GM12878 (cell line): ENCODE results near the gene NOS3. TPM values are rescaled to one million over a fixed set of nuclear protein-coding genes. Genes with fewer than 3 reads are reported as not detected.

Experiments
- ATAC-seq: fragments of 200-7000 bp; cut with Tn5 transposase; 3 replicates; pipeline ENCODE4 v1.9.1; 2020; ENCODE audit warnings: mild to moderate bottlenecking, moderate library complexity
- BruUV-seq: library from RNA; stranded (reverse); fragments of 400-500 nt; replicated peaks from 2 replicates; lab custom pipeline; 2021; lab: Mats Ljungman, UMichigan
- CTCF ChIA-PET: fragments of 300-600 bp; sonication (Branson Sonifier 250); formaldehyde crosslinking; extraction: SDS; loops from one replicate; lab custom pipeline; 2021; ENCODE audit warnings: inconsistent platforms; lab: Yijun Ruan, JAX
- POLR2A ChIA-PET: fragments of 350-600 bp; formaldehyde crosslinking; extraction: SDS; loops from one replicate; lab custom pipeline; 2021; ENCODE audit warnings: inconsistent platforms; lab: Charles Lee
- RAD21 ChIA-PET: fragments of 300-600 bp; sonication (Branson Sonifier 250); formaldehyde crosslinking; loops from one replicate; lab custom pipeline; 2023; ENCODE audit warnings: antibody characterized with exemption; ENCODE audit not compliant: unreplicated experiment; lab: Charles Lee
- SMC1A ChIA-PET: fragments of 300-600 bp; sonication (Branson Sonifier 250); formaldehyde crosslinking; loops from one replicate; lab custom pipeline; 2023; ENCODE audit not compliant: unreplicated experiment, uncharacterized antibody; lab: Charles Lee
- DNase-seq: peaks from one replicate; pipeline ENCODE4 v3.0.0-alpha.2; 2011; ENCODE audit warnings: low read depth, low spot score
- FAIRE-seq: peaks from 3 replicates; lab custom pipeline; 2011; peaks lifted over from hg19 to GRCh38; lab: Jason Lieb, UNC
- H2AFZ ChIP-seq: 2 replicates; pipeline ENCODE4 v1.6.0; 2011; ENCODE audit warnings: low read depth, low read length, control low read depth; ENCODE audit not compliant: control insufficient read depth
- H3K27ac ChIP-seq: 2 replicates; pipeline ENCODE4 v1.5.1; 2011; ENCODE audit warnings: control low read depth; ENCODE audit not compliant: control insufficient read depth, insufficient read depth
- H3K27me3 ChIP-seq, 2 experiments: replicated peaks in 1 of 2; 2 replicates each; pipeline versions ENCODE4 v1.6.0 to v1.6.1; 2011; ENCODE audit warnings: low read length in 1 of 2; ENCODE audit not compliant: control insufficient read depth in 2 of 2, insufficient read depth in 2 of 2
- H3K36me3 ChIP-seq, 2 experiments: 2 replicates each; pipeline ENCODE4 v1.5.1; 2011; ENCODE audit warnings: low read length in 1 of 2; ENCODE audit not compliant: control insufficient read depth in 2 of 2, insufficient read depth in 2 of 2
- H3K4me1 ChIP-seq: 2 replicates; pipeline ENCODE4 v1.6.1; 2011; ENCODE audit warnings: mild to moderate bottlenecking, low read length, moderate library complexity, mixed read lengths; ENCODE audit not compliant: control insufficient read depth, insufficient read depth
- H3K4me2 ChIP-seq: 2 replicates; pipeline ENCODE4 v1.6.0; 2011; ENCODE audit warnings: control low read depth; ENCODE audit not compliant: control insufficient read depth, insufficient read depth
- H3K4me3 ChIP-seq: fragments of 200-600 bp; sonication (generic); 2 replicates; pipeline ENCODE4 v1.5.1; 2016
- H3K79me2 ChIP-seq: 2 replicates; pipeline ENCODE4 v1.6.0; 2011; ENCODE audit warnings: low read length; ENCODE audit not compliant: control insufficient read depth, insufficient read depth
- H3K9ac ChIP-seq: 2 replicates; pipeline ENCODE4 v1.8.0; 2011; ENCODE audit warnings: low read length, control low read depth, mixed read lengths; ENCODE audit not compliant: control insufficient read depth, insufficient read depth
- H3K9me3 ChIP-seq: replicated peaks from 3 replicates; pipeline ENCODE4 v1.5.1; 2011; ENCODE audit warnings: mild to moderate bottlenecking, low read length; ENCODE audit not compliant: control insufficient read depth, insufficient read depth
- H4K20me1 ChIP-seq: 2 replicates; pipeline ENCODE4 v1.6.0; 2011; ENCODE audit not compliant: control insufficient read depth, insufficient read depth
- DPF2 ChIP-seq: fragments of 450-650 bp; IDR thresholded peaks from 2 replicates; pipeline ENCODE4 v1.6.1; 2017; ENCODE audit warnings: mild to moderate bottlenecking
- ESRRA ChIP-seq: IDR thresholded peaks from 2 replicates; pipeline ENCODE4 v1.6.1; 2012; ENCODE audit warnings: mild to moderate bottlenecking, low read length, improper control_type of control experiment
- MEF2A ChIP-seq: IDR thresholded peaks from 2 replicates; pipeline ENCODE4 v1.6.1; 2011; ENCODE audit warnings: low read depth, mild to moderate bottlenecking, low read length, moderate library complexity; ENCODE audit not compliant: insufficient read depth
- ZBED1 ChIP-seq: IDR thresholded peaks from 2 replicates; pipeline ENCODE4 v1.6.1; 2016; ENCODE audit warnings: borderline replicate concordance
- WGBS: methylation state at CpG from one replicate; pipeline ENCODE4 v1.1.6; 2016; ENCODE audit warnings: low lambda C conversion rate; ENCODE audit not compliant: insufficient replicate concordance, insufficient coverage; ENCODE audit errors: missing lambda C conversion rate; 5-methylcytosine and 5-hydroxymethylcytosine counted together
- in situ Hi-C: fragments of 300-500 bp; cut with MboI; formaldehyde crosslinking; loops from 9 replicates; pipeline ENCODE4 v1.14.3; 2018; ENCODE audit warnings: mixed read lengths
- intact Hi-C: fragments of 100-400 bp; cut with micrococcal nuclease; formaldehyde crosslinking; loops from one replicate; pipeline ENCODE4 v1.14.2; 2022; ENCODE audit not compliant: unreplicated experiment
- polyA plus RNA-seq, 11 experiments: library from polyadenylated mRNA; depleted of rRNA in 4 of 11; unstranded in 6 of 11; stranded (reverse) in 5 of 11; fragments of >200 nt; fragmentation: Nextera tagmentation in 4 of 11; fragmentation: Illumina TruSeq in 1 of 11; extraction: Ambion mirVana in 4 of 11; extraction: Trizol in 1 of 11; gene quantifications; 1 replicate in 1 of 11; 2 replicates in 10 of 11; pipeline versions ENCODE4 v1.2.1 to v1.2.3, GENCODE V29; 2011 to 2016; ENCODE audit warnings: inconsistent platforms in 2 of 11, missing spikeins in 2 of 11, low read depth in 1 of 11
- total RNA-seq, 4 experiments: library from RNA; depleted of rRNA in 3 of 4; stranded (reverse); fragments of >200 nt in 3 of 4; fragmentation: Illumina TruSeq in 1 of 4; extraction: Trizol in 1 of 4; gene quantifications; 2 replicates each; pipeline versions ENCODE4 v1.2.1 to v1.2.3, GENCODE V29; 2013 to 2021
- TF ChIP-seq, protein P1 (sequence below), 3 experiments: IDR thresholded peaks in 2 of 3; conservative IDR thresholded peaks in 1 of 3; 2 replicates each; pipeline ENCODE4 v1.5.1; 2011; ENCODE audit warnings: low read depth in 3 of 3, low read length in 3 of 3, mild to moderate bottlenecking in 3 of 3, control low read depth in 2 of 3, moderate library complexity in 2 of 3, inconsistent platforms in 1 of 3, mixed read lengths in 1 of 3; ENCODE audit not compliant: control insufficient read depth in 2 of 3, insufficient read depth in 1 of 3; ENCODE audit errors: extremely low read depth in 1 of 3
- TF ChIP-seq, protein P2 (sequence below): fragments of 450-650 bp; IDR thresholded peaks from 2 replicates; pipeline ENCODE4 v1.6.1; 2018; ENCODE audit warnings: mild to moderate bottlenecking, low read depth, moderate library complexity; ENCODE audit not compliant: partially characterized antibody

The NOS3 gene
- total and polyA plus RNA-seq, 10 of the 15 experiments (the other 5 are each of a cell fraction or from before 2014, with no cell fraction given) = 0.06 to 0.92 (median 0.30) TPM; not detected in 3

DNA sequence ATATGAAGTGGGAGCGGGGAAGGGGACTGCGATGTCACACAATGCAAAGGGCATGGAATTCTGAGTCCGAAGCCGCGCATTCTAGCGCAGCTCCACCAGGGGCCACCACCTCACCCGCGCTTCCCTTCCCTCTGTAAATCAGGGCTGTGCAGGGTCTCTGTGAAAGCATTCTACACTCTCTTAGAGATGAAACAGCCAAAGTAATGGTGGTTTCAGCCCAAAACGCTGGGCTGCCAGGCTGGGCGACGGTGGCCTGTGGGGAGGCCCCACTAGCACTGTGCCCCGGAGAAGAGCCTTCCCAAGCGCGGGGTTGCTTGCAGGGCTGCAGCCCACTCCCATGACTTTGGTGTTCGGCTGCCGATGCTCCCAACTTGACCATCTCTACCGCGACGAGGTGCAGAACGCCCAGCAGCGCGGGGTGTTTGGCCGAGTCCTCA lies 22.1 kb downstream of the NOS3 start:
- intact Hi-C loops (loop anchor here (5.0 kb wide), 1 partner anchor 99 kb away; no protein-coding TSS in a partner anchor), in situ Hi-C loops (no loop called here)
- Histone ChIP-seq H3K27me3 (no peaks in the 10 kb centered on the region; a peak in 1 of 4 replicates), H3K27ac (no peak overlapping the region), H4K20me1 (no peaks in the 10 kb centered on the region), H3K4me3 (no peak overlapping the region), H3K79me2 (no peaks in the 10 kb centered on the region), H3K4me2 (no peak overlapping the region), H3K4me1 (peaks cover 6% of the 10 kb centered on the region), H3K9me3 (no peaks in the 10 kb centered on the region), H3K9ac (no peak overlapping the region), H3K36me3 (no peaks in the 10 kb centered on the region), H2AFZ (no peak overlapping the region)
- no peak for FAIRE-seq
- ATAC-seq = no peak
- ChIA-PET SMC1A (no interaction called here), RAD21 (no interaction called here), POLR2A (no interaction called here), CTCF (interaction anchor here (1.1 kb wide), 1 partner anchor 136 kb away, joined by 3 read pairs; no protein-coding TSS in a partner anchor)
- TF ChIP-seq, protein P1, sequence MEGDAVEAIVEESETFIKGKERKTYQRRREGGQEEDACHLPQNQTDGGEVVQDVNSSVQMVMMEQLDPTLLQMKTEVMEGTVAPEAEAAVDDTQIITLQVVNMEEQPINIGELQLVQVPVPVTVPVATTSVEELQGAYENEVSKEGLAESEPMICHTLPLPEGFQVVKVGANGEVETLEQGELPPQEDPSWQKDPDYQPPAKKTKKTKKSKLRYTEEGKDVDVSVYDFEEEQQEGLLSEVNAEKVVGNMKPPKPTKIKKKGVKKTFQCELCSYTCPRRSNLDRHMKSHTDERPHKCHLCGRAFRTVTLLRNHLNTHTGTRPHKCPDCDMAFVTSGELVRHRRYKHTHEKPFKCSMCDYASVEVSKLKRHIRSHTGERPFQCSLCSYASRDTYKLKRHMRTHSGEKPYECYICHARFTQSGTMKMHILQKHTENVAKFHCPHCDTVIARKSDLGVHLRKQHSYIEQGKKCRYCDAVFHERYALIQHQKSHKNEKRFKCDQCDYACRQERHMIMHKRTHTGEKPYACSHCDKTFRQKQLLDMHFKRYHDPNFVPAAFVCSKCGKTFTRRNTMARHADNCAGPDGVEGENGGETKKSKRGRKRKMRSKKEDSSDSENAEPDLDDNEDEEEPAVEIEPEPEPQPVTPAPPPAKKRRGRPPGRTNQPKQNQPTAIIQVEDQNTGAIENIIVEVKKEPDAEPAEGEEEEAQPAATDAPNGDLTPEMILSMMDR (IDR thresholded peaks at IDR 0.05 in 2 of 3, conservative IDR thresholded peaks at IDR 0.05 in 1 of 3; ENCODE audit: control insufficient read depth in 2 of 3, extremely low read depth in 1 of 3, insufficient read depth in 1 of 3, low read depth in 3 of 3, low read length in 3 of 3) = peak; percentile 36 to 42 (median 38); a peak in 5 of 6 replicates
- no peak for TF ChIP-seq ESRRA
- TF ChIP-seq ZBED1 = no peak
- TF ChIP-seq DPF2 = no peak
- no peak for TF ChIP-seq MEF2A
- TF ChIP-seq, protein P2, sequence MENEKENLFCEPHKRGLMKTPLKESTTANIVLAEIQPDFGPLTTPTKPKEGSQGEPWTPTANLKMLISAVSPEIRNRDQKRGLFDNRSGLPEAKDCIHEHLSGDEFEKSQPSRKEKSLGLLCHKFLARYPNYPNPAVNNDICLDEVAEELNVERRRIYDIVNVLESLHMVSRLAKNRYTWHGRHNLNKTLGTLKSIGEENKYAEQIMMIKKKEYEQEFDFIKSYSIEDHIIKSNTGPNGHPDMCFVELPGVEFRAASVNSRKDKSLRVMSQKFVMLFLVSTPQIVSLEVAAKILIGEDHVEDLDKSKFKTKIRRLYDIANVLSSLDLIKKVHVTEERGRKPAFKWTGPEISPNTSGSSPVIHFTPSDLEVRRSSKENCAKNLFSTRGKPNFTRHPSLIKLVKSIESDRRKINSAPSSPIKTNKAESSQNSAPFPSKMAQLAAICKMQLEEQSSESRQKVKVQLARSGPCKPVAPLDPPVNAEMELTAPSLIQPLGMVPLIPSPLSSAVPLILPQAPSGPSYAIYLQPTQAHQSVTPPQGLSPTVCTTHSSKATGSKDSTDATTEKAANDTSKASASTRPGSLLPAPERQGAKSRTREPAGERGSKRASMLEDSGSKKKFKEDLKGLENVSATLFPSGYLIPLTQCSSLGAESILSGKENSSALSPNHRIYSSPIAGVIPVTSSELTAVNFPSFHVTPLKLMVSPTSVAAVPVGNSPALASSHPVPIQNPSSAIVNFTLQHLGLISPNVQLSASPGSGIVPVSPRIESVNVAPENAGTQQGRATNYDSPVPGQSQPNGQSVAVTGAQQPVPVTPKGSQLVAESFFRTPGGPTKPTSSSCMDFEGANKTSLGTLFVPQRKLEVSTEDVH = no peak
- DNase-seq = no peak
- no TSS peak for BruUV-seq
- whole genome bisulfite sequencing = 27% methylated on average over 22 of the region's 23 CpGs
